Esophagus muscularis mucosa (tissue), 4 donors: ENCODE results near the gene PM20D1.

Experiments
- EP300 ChIP-seq: sonication (generic); formaldehyde crosslinking; IDR thresholded peaks from one replicate; pipeline ENCODE4 v1.6.1; 2017; ENCODE audit warnings: antibody characterized with exemption
- POLR2A ChIP-seq: fragments of 450-650 bp; IDR thresholded peaks from one replicate; pipeline ENCODE4 v1.6.1; 2017; ENCODE audit warnings: antibody characterized with exemption, moderate library complexity, mild to moderate bottlenecking, low read depth
- POLR2AphosphoS5 ChIP-seq, 2 donors: sonication (generic); formaldehyde crosslinking; IDR thresholded peaks; one replicate each; pipeline ENCODE4 v1.6.1; 2017; ENCODE audit warnings: antibody characterized with exemption in 2 of 2
- TF ChIP-seq, protein P1 (sequence below), 3 experiments: fragments of 200-600 bp in 2 of 3; fragments of 450-650 bp in 1 of 3; sonication (generic) in 2 of 3; IDR thresholded peaks; one replicate each; pipeline ENCODE4 v1.5.1; 2017 to 2019; ENCODE audit warnings: antibody characterized with exemption in 3 of 3, mild to moderate bottlenecking in 2 of 3, moderate library complexity in 1 of 3

DNA sequence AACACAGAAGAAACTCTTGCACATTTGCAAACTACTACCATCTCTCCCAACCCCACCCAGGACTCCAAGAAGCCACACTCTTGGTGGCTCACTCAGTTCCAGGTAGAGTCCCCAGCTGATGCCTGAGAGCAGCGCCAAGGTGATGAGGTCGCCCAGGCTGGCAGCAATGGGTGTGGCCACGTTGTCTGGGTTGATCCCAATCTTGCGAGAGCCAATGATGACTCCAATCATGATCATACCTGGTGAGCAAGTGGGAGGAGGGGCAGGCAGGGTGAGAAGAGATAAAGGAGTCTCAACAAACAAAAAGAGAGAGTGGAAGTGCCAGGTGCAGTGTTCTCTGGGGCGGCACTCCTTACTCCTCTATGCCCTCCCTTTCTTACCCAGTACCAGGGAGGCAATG lies 51.4 kb downstream of the PM20D1 start:
- TF ChIP-seq, protein P1, sequence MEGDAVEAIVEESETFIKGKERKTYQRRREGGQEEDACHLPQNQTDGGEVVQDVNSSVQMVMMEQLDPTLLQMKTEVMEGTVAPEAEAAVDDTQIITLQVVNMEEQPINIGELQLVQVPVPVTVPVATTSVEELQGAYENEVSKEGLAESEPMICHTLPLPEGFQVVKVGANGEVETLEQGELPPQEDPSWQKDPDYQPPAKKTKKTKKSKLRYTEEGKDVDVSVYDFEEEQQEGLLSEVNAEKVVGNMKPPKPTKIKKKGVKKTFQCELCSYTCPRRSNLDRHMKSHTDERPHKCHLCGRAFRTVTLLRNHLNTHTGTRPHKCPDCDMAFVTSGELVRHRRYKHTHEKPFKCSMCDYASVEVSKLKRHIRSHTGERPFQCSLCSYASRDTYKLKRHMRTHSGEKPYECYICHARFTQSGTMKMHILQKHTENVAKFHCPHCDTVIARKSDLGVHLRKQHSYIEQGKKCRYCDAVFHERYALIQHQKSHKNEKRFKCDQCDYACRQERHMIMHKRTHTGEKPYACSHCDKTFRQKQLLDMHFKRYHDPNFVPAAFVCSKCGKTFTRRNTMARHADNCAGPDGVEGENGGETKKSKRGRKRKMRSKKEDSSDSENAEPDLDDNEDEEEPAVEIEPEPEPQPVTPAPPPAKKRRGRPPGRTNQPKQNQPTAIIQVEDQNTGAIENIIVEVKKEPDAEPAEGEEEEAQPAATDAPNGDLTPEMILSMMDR (IDR thresholded peaks at IDR 0.05) = no peak
- TF ChIP-seq POLR2A (no peak), POLR2AphosphoS5 (IDR thresholded peaks at IDR 0.05) (no peak), EP300 (no peak)
